Mammary epithelial cell (primary cell): ENCODE results near the gene PODNL1.

Experiments
- CTCF ChIP-seq, 2 donors: IDR thresholded peaks in 1 of 2; conservative IDR thresholded peaks in 1 of 2; 2 replicates each; pipeline ENCODE4 v1.5.1; 2011 to 2012; ENCODE audit warnings: inconsistent platforms in 2 of 2, low read length in 2 of 2, mild to moderate bottlenecking in 2 of 2, control low read depth in 1 of 2, low read depth in 1 of 2; ENCODE audit not compliant: insufficient read depth in 1 of 2; ENCODE audit errors: extremely low read depth in 1 of 2
- EZH2 ChIP-seq: IDR thresholded peaks from 2 replicates; pipeline ENCODE4 v1.6.1; 2012; ENCODE audit warnings: low read length, inconsistent platforms, borderline replicate concordance

GRCh38 chr19:13984875-13985741 lies 46.9 kb upstream of the PODNL1 start:
- TF ChIP-seq CTCF (conservative IDR thresholded peaks at IDR 0.05 in 1 of 2, IDR thresholded peaks at IDR 0.05 in 1 of 2; ENCODE audit: extremely low read depth in 1 of 2, insufficient read depth in 1 of 2, low read depth in 1 of 2, low read length in 2 of 2) (no peak), EZH2 (no peak)
